ENCODE data around the gene OR2S2. TPM values are rescaled to one million over a fixed set of nuclear protein-coding genes. Genes with fewer than 3 reads are reported as not detected.

OR2S2 gene, protein sequence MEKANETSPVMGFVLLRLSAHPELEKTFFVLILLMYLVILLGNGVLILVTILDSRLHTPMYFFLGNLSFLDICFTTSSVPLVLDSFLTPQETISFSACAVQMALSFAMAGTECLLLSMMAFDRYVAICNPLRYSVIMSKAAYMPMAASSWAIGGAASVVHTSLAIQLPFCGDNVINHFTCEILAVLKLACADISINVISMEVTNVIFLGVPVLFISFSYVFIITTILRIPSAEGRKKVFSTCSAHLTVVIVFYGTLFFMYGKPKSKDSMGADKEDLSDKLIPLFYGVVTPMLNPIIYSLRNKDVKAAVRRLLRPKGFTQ
- total RNA-seq: not detected in 2 replicates
- not detected for total RNA-seq (2013)
- polyA plus RNA-seq: 0.17 TPM in 1 of 2 replicates, not detected in the other
- not detected in 2 replicates for polyA minus RNA-seq

GRCh38 chr9:35958104-35958837 is at the start of gene OR2S2:
Gene OR2S2 (minus strand): TSS chr9:35958154. CDS start chr9:35958098, 56 bp downstream.
- intact Hi-C loops (cut with micrococcal nuclease): loop anchor here (5.0 kb wide), 1 partner anchor 49 kb away; no protein-coding TSS in a partner anchor
- H3K4me1 Mint-ChIP-seq: no peaks in the 10 kb centered on the region

More at GRCh38 chr9:35958104-35958837, at the start of gene OR2S2:
- ChIA-PET POLR2A (no interaction called here), CTCF (interaction anchor here (0.6 to 4.1 kb wide), 6 partner anchors 12 to 157 kb away, joined by 3 to 47 read pairs (median 8); no protein-coding TSS in a partner anchor)
- Mint-ChIP-seq H3K27me3 (peaks cover 30% of the 10 kb centered on the region), H3K27ac (no peak within 1 kb of the TSS), H3K4me3 (no peak within 1 kb of the TSS), H3K9me3 (ENCODE audit: insufficient read depth) (no peaks in the 10 kb centered on the region)
- no peak for TF ChIP-seq CTCF (IDR thresholded peaks at IDR 0.05)
- TF ChIP-seq EZH2 (IDR thresholded peaks at IDR 0.05; ENCODE audit: borderline replicate concordance, insufficient read depth, low read depth, low read length, poor library complexity, severe bottlenecking): no peak
- Histone ChIP-seq H3K79me2 (ENCODE audit: control insufficient read depth, insufficient read depth, low read length) (no peaks in the 10 kb centered on the region), H3K27me3 (replicated peaks in 1 of 4; ENCODE audit: control extremely low read depth in 1 of 4, control insufficient read depth in 3 of 4, insufficient read depth in 4 of 4, low read length in 3 of 4) (peaks cover 0 to 7% (median 2%) of the 10 kb centered on the region in 4 experiments), H3K9me3 (ENCODE audit: control extremely low read depth in 1 of 3, control insufficient read depth in 2 of 3, insufficient read depth in 1 of 3, low read length in 2 of 3) (no peaks in the 10 kb centered on the region), H3K4me3 (ENCODE audit: control extremely low read depth in 1 of 5, extremely low read depth in 1 of 5, insufficient read depth in 1 of 5, low read depth in 2 of 5, low read length in 4 of 5) (no peak within 1 kb of the TSS), H3K4me2 (replicated peaks; ENCODE audit: low read depth, low read length, poor library complexity, severe bottlenecking) (no peak within 1 kb of the TSS), H3K4me1 (ENCODE audit: control insufficient read depth in 2 of 2, insufficient read depth in 2 of 2, low read length in 2 of 2) (no peaks in the 10 kb centered on the region), H2AFZ (ENCODE audit: insufficient read depth, low read depth, low read length, poor library complexity, severe bottlenecking) (no peak within 1 kb of the TSS), H3K27ac (ENCODE audit: low read length in 2 of 2) (no peak within 1 kb of the TSS), H4K20me1 (ENCODE audit: control insufficient read depth, insufficient read depth, low read length, poor library complexity, severe bottlenecking) (no peaks in the 10 kb centered on the region), H3K9ac (ENCODE audit: low read length) (no peak within 1 kb of the TSS), H3K36me3 (replicated peaks in 1 of 2; ENCODE audit: control extremely low read depth in 1 of 2, control insufficient read depth in 1 of 2, extremely low read depth in 1 of 2, insufficient read depth in 2 of 2, low read length in 1 of 2) (no peaks in the 10 kb centered on the region)
- ATAC-seq (ENCODE audit: low read depth): no peak
- 93% methylated on average over 3 of the region's 5 CpGs for WGBS (ENCODE audit: insufficient coverage)
- no peak for DNase-seq
